Keratinocyte (primary cell): ENCODE results near the gene SLC25A12. TPM values are rescaled to one million over a fixed set of nuclear protein-coding genes. Genes with fewer than 3 reads are reported as not detected.

Source experiments
- DNase-seq: peaks from one replicate; pipeline ENCODE4 v3.0.0-alpha.2; 2011; ENCODE audit warnings: low read depth, missing footprints, low spot score
- FAIRE-seq: peaks from 2 replicates; lab custom pipeline; 2011; peaks lifted over from hg19 to GRCh38; lab: Jason Lieb, UNC
- H2AFZ ChIP-seq: 2 replicates; pipeline ENCODE4 v1.6.0; 2012; ENCODE audit warnings: low read length, control low read depth, inconsistent platforms; ENCODE audit not compliant: control insufficient read depth
- H3K27ac ChIP-seq: 2 replicates; pipeline ENCODE4 v1.5.1; 2011; ENCODE audit warnings: low read length; ENCODE audit not compliant: control insufficient read depth, insufficient read depth
- H3K27me3 ChIP-seq: 3 replicates; pipeline ENCODE4 v1.6.0; 2011; ENCODE audit warnings: low read length; ENCODE audit not compliant: control insufficient read depth, insufficient read depth; ENCODE audit errors: extremely low read depth
- H3K36me3 ChIP-seq, 2 experiments: 2 replicates in 1 of 2; 3 replicates in 1 of 2; pipeline ENCODE4 v1.5.1; 2011; ENCODE audit warnings: low read length in 2 of 2, mild to moderate bottlenecking in 1 of 2; ENCODE audit not compliant: control insufficient read depth in 2 of 2, insufficient read depth in 2 of 2; ENCODE audit errors: extremely low read depth in 1 of 2
- H3K4me1 ChIP-seq: 3 replicates; pipeline ENCODE4 v1.5.1; 2011; ENCODE audit warnings: low read length; ENCODE audit not compliant: control insufficient read depth, insufficient read depth; ENCODE audit errors: extremely low read depth
- H3K4me2 ChIP-seq: 3 replicates; pipeline ENCODE4 v1.6.0; 2011; ENCODE audit warnings: low read depth, low read length; ENCODE audit not compliant: control insufficient read depth, insufficient read depth; ENCODE audit errors: extremely low read depth
- H3K4me3 ChIP-seq, 3 experiments: fragments of 200-600 bp in 1 of 3; sonication (generic) in 1 of 3; 2 replicates in 2 of 3; 3 replicates in 1 of 3; pipeline ENCODE4 v1.5.1; 2011 to 2016; ENCODE audit warnings: low read length in 3 of 3, mild to moderate bottlenecking in 3 of 3, control low read depth in 2 of 3, inconsistent platforms in 1 of 3, low read depth in 1 of 3, mixed read lengths in 1 of 3, mixed run types in 1 of 3, moderate library complexity in 1 of 3; ENCODE audit not compliant: control insufficient read depth in 2 of 3, insufficient read depth in 2 of 3; ENCODE audit errors: extremely low read depth in 1 of 3
- H3K79me2 ChIP-seq: 2 replicates; pipeline ENCODE4 v1.6.0; 2012; ENCODE audit warnings: low read length; ENCODE audit not compliant: control insufficient read depth, insufficient read depth
- H3K9ac ChIP-seq: 3 replicates; pipeline ENCODE4 v1.6.0; 2011; ENCODE audit warnings: low read length; ENCODE audit not compliant: control insufficient read depth, insufficient read depth; ENCODE audit errors: extremely low read depth
- H3K9me1 ChIP-seq: 3 replicates; pipeline ENCODE4 v1.6.0; 2011; ENCODE audit warnings: low read length; ENCODE audit not compliant: control insufficient read depth, insufficient read depth; ENCODE audit errors: extremely low read depth
- H3K9me3 ChIP-seq: 2 replicates; pipeline ENCODE4 v1.5.1; 2012; ENCODE audit warnings: low read depth, low read length; ENCODE audit not compliant: control insufficient read depth
- H4K20me1 ChIP-seq: 3 replicates; pipeline ENCODE4 v1.6.0; 2011; ENCODE audit warnings: low read length; ENCODE audit not compliant: control insufficient read depth, insufficient read depth; ENCODE audit errors: extremely low read depth
- CTCF ChIP-seq, 3 experiments: IDR thresholded peaks in 1 of 3; conservative IDR thresholded peaks in 1 of 3; optimal IDR thresholded peaks in 1 of 3; 2 replicates in 2 of 3; 3 replicates in 1 of 3; pipeline versions ENCODE3 to v1.5.1; 2011; ENCODE audit warnings: low read length in 3 of 3, mild to moderate bottlenecking in 3 of 3, moderate library complexity in 2 of 3, control low read depth in 1 of 3, inconsistent platforms in 1 of 3; ENCODE audit not compliant: insufficient read depth in 2 of 3; ENCODE audit errors: extremely low read depth in 1 of 3
- EZH2 ChIP-seq: IDR thresholded peaks from one replicate; pipeline ENCODE4 v1.6.1; 2012; ENCODE audit warnings: inconsistent platforms, mild to moderate bottlenecking, low read length, moderate library complexity
- dilution Hi-C: fragments of 300-500 bp; cut with MboI; formaldehyde crosslinking; loops from one replicate; pipeline ENCODE4 v1.7.0; 2020; ENCODE audit warnings: low sequenced_read_pairs; ENCODE audit not compliant: extremely low pct_ligation_motif_present
- polyA plus RNA-seq, 5 experiments: library from polyadenylated mRNA; depleted of rRNA in 3 of 5; stranded (reverse) in 3 of 5; stranded (forward) in 1 of 5; unstranded in 1 of 5; fragments of >200 nt; gene quantifications; 1 replicate in 1 of 5; 2 replicates in 3 of 5; 3 replicates in 1 of 5; pipeline versions ENCODE4 v1.2.1 to v1.2.3, GENCODE V29; 2011 to 2012; ENCODE audit warnings: missing spikeins in 2 of 5, low read depth in 1 of 5, low replicate concordance in 1 of 5

Gene SLC25A12
- polyA plus RNA-seq, 1 donor (not counting 4 experiments of a cell fraction or from before 2014, with no cell fraction given): 27.7 TPM

- TF ChIP-seq EZH2 (no peak), CTCF (optimal IDR thresholded peaks at IDR 0.05 in 1 of 3, IDR thresholded peaks at IDR 0.05 in 1 of 3, conservative IDR thresholded peaks at IDR 0.05 in 1 of 3; ENCODE audit: extremely low read depth in 1 of 3, insufficient read depth in 2 of 3, low read length in 3 of 3) (no peak)
- Histone ChIP-seq H3K9ac (no peak overlapping the region), H3K27ac (no peak overlapping the region), H2AFZ (no peak overlapping the region), H3K36me3 (no peaks in the 10 kb centered on the region), H4K20me1 (no peaks in the 10 kb centered on the region), H3K4me2 (no peak overlapping the region), H3K9me1 (no peaks in the 10 kb centered on the region), H3K27me3 (no peaks in the 10 kb centered on the region), H3K9me3 (no peaks in the 10 kb centered on the region), H3K4me1 (peaks cover 9% of the 10 kb centered on the region), H3K4me3 (no peak overlapping the region), H3K79me2 (peaks cover 20% of the 10 kb centered on the region)
- dilution Hi-C loops: no loop called here
- FAIRE-seq (no peak), DNase-seq (no peak)
Observed at GRCh38 chr2:171919453-171919852, 25.4 kb upstream of the SLC25A12 start.

GRCh38 chr2:171913517-171913916 lies 19.5 kb upstream of the SLC25A12 start:
- TF ChIP-seq CTCF (optimal IDR thresholded peaks at IDR 0.05 in 1 of 3, IDR thresholded peaks at IDR 0.05 in 1 of 3, conservative IDR thresholded peaks at IDR 0.05 in 1 of 3; ENCODE audit: extremely low read depth in 1 of 3, insufficient read depth in 2 of 3, low read length in 3 of 3) (no peak), EZH2 (no peak)
- H3K9ac ChIP-seq: no peak overlapping the region
- H3K4me2 ChIP-seq: no peak overlapping the region
- no peaks in the 10 kb centered on the region for H3K27me3 ChIP-seq
- H3K27ac ChIP-seq: no peak overlapping the region
- H3K9me3 ChIP-seq: no peaks in the 10 kb centered on the region
- no peak for DNase-seq
- no peaks in the 10 kb centered on the region for H3K36me3 ChIP-seq
- no peak overlapping the region for H2AFZ ChIP-seq
- FAIRE-seq: no peak
- H4K20me1 ChIP-seq: no peaks in the 10 kb centered on the region
- no peaks in the 10 kb centered on the region for H3K9me1 ChIP-seq
- no peak overlapping the region for H3K4me3 ChIP-seq
- dilution Hi-C loops: no loop called here
- H3K4me1 ChIP-seq: no peaks in the 10 kb centered on the region
- H3K79me2 ChIP-seq: no peaks in the 10 kb centered on the region
